Mesothelial cell of epicardium (in vitro differentiated cells): ENCODE results near the gene CLCN6. TPM values are rescaled to one million over a fixed set of nuclear protein-coding genes. Genes with fewer than 3 reads are reported as not detected.
A peak's percentile ranks its signal among the peaks of the same experiment; 100 is the strongest.

Experiments
- DNase-seq, 2 experiments: peaks; one replicate each; pipeline ENCODE4 v3.0.0; 2021; ENCODE audit warnings: low spot score in 2 of 2; ENCODE audit not compliant: unreplicated experiment in 2 of 2
- H3K27ac Mint-ChIP-seq: 2 replicates; pipeline ENCODE4 v1.8.0; 2021; ENCODE audit warnings: mixed read lengths
- H3K27me3 Mint-ChIP-seq: 2 replicates; pipeline ENCODE4 v1.8.0; 2021; ENCODE audit warnings: low read depth, mixed read lengths
- H3K36me3 Mint-ChIP-seq: 2 replicates; pipeline ENCODE4 v1.8.0; 2021; ENCODE audit warnings: mixed read lengths
- H3K4me1 Mint-ChIP-seq: 2 replicates; pipeline ENCODE4 v1.8.0; 2021; ENCODE audit warnings: mixed read lengths
- H3K4me3 Mint-ChIP-seq: 2 replicates; pipeline ENCODE4 v1.8.0; 2021; ENCODE audit warnings: mild to moderate bottlenecking, moderate library complexity, mixed read lengths
- H3K9me3 Mint-ChIP-seq: 2 replicates; pipeline ENCODE4 v1.8.0; 2021; ENCODE audit warnings: mixed read lengths
- CTCF ChIP-seq: fragments of 200-600 bp; sonication (generic); IDR thresholded peaks from one replicate; pipeline ENCODE4 v1.5.0; 2021; ENCODE audit warnings: antibody characterized with exemption; ENCODE audit not compliant: unreplicated experiment
- total RNA-seq: library from RNA; stranded (reverse); gene quantifications from 3 replicates; pipeline ENCODE4 v1.2.1, GENCODE V29; 2021

CLCN6 gene
- total RNA-seq, 1 donor from 2014 or later = 30.3 TPM

GRCh38 chr1:11784993-11785769 is 20.8 kb upstream of the CLCN6 start:
- no peaks in the 10 kb centered on the region for H3K9me3 Mint-ChIP-seq
- no peaks in the 10 kb centered on the region for H3K36me3 Mint-ChIP-seq
- peak overlapping the region; percentile 58 for H3K4me3 Mint-ChIP-seq
- H3K27me3 Mint-ChIP-seq = no peaks in the 10 kb centered on the region
- peaks cover 17% of the 10 kb centered on the region for H3K4me1 Mint-ChIP-seq
- peak; percentile 83 for TF ChIP-seq CTCF
- DNase-seq = peak in 1 of 2 experiments; percentile 55
- H3K27ac Mint-ChIP-seq = no peak overlapping the region

GRCh38 chr1:11786168-11786567 is 19.8 kb upstream of the CLCN6 start:
- no peak for DNase-seq
- Mint-ChIP-seq H3K9me3 (no peaks in the 10 kb centered on the region), H3K27ac (no peak overlapping the region), H3K4me3 (no peak overlapping the region), H3K36me3 (no peaks in the 10 kb centered on the region), H3K4me1 (peaks cover 17% of the 10 kb centered on the region), H3K27me3 (no peaks in the 10 kb centered on the region)
- TF ChIP-seq CTCF = no peak

- peaks cover 27% of the 10 kb centered on the region for H3K4me1 Mint-ChIP-seq
- H3K27me3 Mint-ChIP-seq = no peaks in the 10 kb centered on the region
- no peak overlapping the region for H3K4me3 Mint-ChIP-seq
- peak overlapping the region; percentile 56 for H3K27ac Mint-ChIP-seq
- H3K9me3 Mint-ChIP-seq = no peaks in the 10 kb centered on the region
- peak in 1 of 2 experiments; percentile 61 for DNase-seq
- no peak for TF ChIP-seq CTCF
- H3K36me3 Mint-ChIP-seq = peaks cover 8% of the 10 kb centered on the region
Observed at GRCh38 chr1:11787251-11787803, 18.7 kb upstream of the CLCN6 start.

- Mint-ChIP-seq H3K36me3 (peaks cover 12% of the 10 kb centered on the region), H3K4me3 (no peak overlapping the region), H3K4me1 (peaks cover 32% of the 10 kb centered on the region), H3K27me3 (no peaks in the 10 kb centered on the region), H3K27ac (no peak overlapping the region), H3K9me3 (no peaks in the 10 kb centered on the region)
- DNase-seq = no peak
- no peak for TF ChIP-seq CTCF
Observed at GRCh38 chr1:11787804-11788436, 18.1 kb upstream of the CLCN6 start.

GRCh38 chr1:11788549-11789053 is 17.4 kb upstream of the CLCN6 start:
- Mint-ChIP-seq H3K4me1 (peaks cover 32% of the 10 kb centered on the region), H3K27ac (no peak overlapping the region)

More at GRCh38 chr1:11788549-11789053, 17.4 kb upstream of the CLCN6 start:
- no peak for TF ChIP-seq CTCF
- DNase-seq = no peak
- Mint-ChIP-seq H3K27me3 (no peaks in the 10 kb centered on the region), H3K36me3 (peaks cover 12% of the 10 kb centered on the region), H3K9me3 (no peaks in the 10 kb centered on the region), H3K4me3 (no peak overlapping the region)
